ENCODE measurements around the gene SEZ6L.
"Not testable (repeated sequence)": the region's sequence is repeated elsewhere in the genome, so short reads cannot be mapped to it uniquely, and the experiment has no call there.

The SEZ6L gene

GRCh38 chr22:26391623-26392022 lies 222.4 kb downstream of the SEZ6L start:
- DNase-seq: no peak

DNA sequence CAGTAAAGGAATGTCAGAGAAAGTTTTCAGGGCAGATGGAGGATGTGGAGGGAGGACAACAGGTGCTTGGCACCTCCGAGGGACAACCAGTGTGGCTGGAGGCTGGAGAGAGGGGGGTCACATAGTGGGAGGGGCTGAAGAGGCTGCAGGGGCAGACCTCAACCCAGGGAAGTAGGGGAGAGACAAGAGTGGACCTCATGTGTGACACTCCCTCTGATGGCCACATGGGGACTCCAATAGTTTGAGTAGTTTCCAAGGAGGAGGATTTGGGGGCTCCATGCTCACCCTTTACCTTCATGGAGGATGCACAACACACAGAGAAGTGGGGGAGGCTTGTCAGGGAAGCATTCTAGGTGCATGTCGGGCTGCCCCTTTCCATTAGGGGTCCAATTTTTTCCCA lies 224.7 kb downstream of the SEZ6L start:
- DNase-seq: no peak

GRCh38 chr22:26394777-26395176 lies 225.5 kb downstream of the SEZ6L start:
- DNase-seq: no peak

GRCh38 chr22:26395926-26396325 lies 226.7 kb downstream of the SEZ6L start:
- DNase-seq: no peak

DNA sequence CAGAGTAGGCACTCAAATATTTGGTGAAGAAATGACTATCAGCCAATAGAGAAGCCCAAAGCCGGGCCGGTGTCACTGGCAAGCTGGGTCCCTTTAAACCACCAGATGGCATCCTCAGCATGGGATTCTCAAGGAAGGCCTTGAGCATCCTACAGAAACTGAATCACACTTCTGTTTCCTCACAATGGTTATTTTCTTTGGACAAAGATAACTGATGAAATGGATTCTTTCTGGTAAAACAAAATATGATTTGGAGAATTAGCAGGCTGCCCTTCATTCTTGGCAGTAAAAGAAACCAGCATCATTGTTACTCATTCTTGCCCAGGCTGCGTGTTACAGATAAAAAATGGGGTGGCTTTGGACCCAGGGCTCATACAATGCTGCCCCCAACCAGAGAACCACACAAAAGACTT lies 229.5 kb downstream of the SEZ6L start:
- peak; percentile 6 for DNase-seq

DNA sequence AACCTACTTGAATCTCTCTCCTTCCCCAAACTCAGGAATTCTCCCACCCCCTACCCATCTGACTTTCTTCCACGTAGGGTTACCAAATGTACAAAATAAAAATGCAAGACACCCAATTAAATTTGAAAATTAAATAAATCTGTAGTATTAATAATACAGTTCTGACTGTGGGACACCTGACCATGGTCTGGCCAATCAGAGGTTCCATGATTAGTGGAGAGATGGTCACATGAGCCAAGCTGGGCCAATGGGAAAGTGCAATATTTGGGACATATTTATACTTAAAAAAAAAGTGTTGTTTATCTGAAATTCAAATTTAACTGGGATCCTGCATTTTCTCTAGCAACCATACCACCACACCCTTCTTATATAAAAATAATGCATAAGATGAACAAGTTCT lies 230.0 kb downstream of the SEZ6L start:
- DNase-seq: no peak

- DNase-seq: no peak
Observed at GRCh38 chr22:26401726-26402125, 232.5 kb downstream of the SEZ6L start.

- DNase-seq: no peak
Observed at GRCh38 chr22:26404851-26405421, 235.7 kb downstream of the SEZ6L start.

DNA sequence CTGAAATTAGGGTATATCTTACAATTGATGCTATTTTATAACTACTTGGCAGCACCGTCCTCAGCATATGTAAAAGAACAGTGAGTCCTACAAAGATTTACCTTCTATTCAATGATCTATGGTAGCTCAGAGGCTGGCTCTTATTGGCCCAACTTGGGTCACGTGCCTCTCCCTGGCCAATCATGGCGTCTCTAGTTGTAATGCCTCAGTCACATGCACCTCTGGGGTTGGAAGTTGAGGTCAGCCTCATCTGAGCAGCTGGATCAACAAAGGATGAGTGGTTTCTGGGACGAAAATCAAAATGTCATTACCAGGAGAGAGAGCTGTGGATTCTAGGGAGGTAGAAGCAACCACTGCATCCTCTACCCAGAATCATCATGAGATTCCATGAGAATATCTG lies 236.9 kb downstream of the SEZ6L start:
- DNase-seq: peak; percentile 39

- DNase-seq: not testable (repeated sequence)
Observed at GRCh38 chr22:26408562-26409220, 239.4 kb downstream of the SEZ6L start.

GRCh38 chr22:26409719-26410335 lies 240.6 kb downstream of the SEZ6L start:
- DNase-seq: no peak

- DNase-seq: no peak
Observed at GRCh38 chr22:26410386-26410785, 241.1 kb downstream of the SEZ6L start.

GRCh38 chr22:26414347-26414746 lies 245.1 kb downstream of the SEZ6L start:
- DNase-seq: no peak

GRCh38 chr22:26416256-26416655 lies 247.0 kb downstream of the SEZ6L start:
- no peak for DNase-seq

GRCh38 chr22:26416670-26417276 lies 247.5 kb downstream of the SEZ6L start:
- no peak for DNase-seq

GRCh38 chr22:26417406-26417805 lies 248.1 kb downstream of the SEZ6L start:
- DNase-seq: no peak

- no peak for DNase-seq
Observed at GRCh38 chr22:26418620-26419019, 249.4 kb downstream of the SEZ6L start.

- no peak for DNase-seq
Observed at GRCh38 chr22:26426924-26427323, 257.7 kb downstream of the SEZ6L start.

- peak; percentile 68 for DNase-seq
Observed at GRCh38 chr22:26428515-26429457, 259.5 kb downstream of the SEZ6L start, which contains the start of gene ASPHD2. Gene ASPHD2, plus strand, starts transcription at chr22:26429260. Its CDS starts 4,356 bp downstream, at chr22:26433616.

GRCh38 chr22:26429458-26430286 lies 260.4 kb downstream of the SEZ6L start:
- DNase-seq: no peak

DNA sequence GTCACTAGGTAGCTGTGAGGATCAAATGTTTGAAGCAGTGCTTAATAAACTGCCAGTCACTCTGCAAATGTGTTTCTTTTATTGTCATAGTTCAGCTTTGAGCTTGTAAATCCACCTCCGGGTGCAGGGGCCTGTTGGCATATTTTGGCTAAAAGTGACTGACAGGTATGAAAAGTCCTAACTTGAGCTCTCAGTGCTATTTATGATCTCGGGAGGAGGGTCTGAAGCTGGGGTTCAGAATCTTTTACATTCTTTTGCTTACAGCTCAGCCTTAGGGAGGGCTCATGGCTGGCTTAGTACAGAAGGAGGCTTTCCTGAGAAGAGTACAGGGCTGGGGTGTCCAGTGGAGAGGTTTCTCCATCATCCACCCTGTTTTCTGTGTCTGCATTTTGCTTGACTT lies 261.3 kb downstream of the SEZ6L start:
- no peak for DNase-seq

Measured in NCI-H1105 treated with DMSO at 0.1 percent for 48 hours (cell line).